Heart left ventricle (tissue), 16 donors: ENCODE data around the gene CFAP251. TPM values are rescaled to one million over a fixed set of nuclear protein-coding genes. Genes with fewer than 3 reads are reported as not detected.

Source experiments
- ATAC-seq, 4 donors: fragments of 200-7000 bp; cut with Tn5 transposase; one replicate each; pipeline ENCODE4 v1.9.1; 2020 to 2022; ENCODE audit warnings: moderate library complexity in 4 of 4, mild to moderate bottlenecking in 3 of 4, moderate number of reproducible peaks in 1 of 4
- DNase-seq, 5 donors: peaks; one replicate each; pipeline ENCODE4 v3.0.0-alpha.2; 2020
- H3K27ac ChIP-seq, 12 donors: fragments of 200-600 bp; sonication (generic) in 4 of 12; one replicate each; pipeline versions ENCODE4 v1.5.0 to v1.8.0; 2016 to 2022; ENCODE audit warnings: mild to moderate bottlenecking in 2 of 12
- H3K27me3 ChIP-seq, 9 donors: fragments of 200-600 bp; sonication (generic) in 2 of 9; one replicate each; pipeline versions ENCODE4 v1.5.1 to v1.8.0; 2016 to 2022; ENCODE audit warnings: mild to moderate bottlenecking in 3 of 9
- H3K36me3 ChIP-seq, 9 donors: fragments of 200-600 bp; sonication (generic) in 2 of 9; one replicate each; pipeline versions ENCODE4 v1.5.0 to v1.8.0; 2018 to 2022; ENCODE audit warnings: mild to moderate bottlenecking in 2 of 9
- H3K4me1 ChIP-seq, 12 donors: fragments of 200-600 bp; sonication (generic) in 4 of 12; one replicate each; pipeline versions ENCODE4 v1.5.0 to v1.8.0; 2016 to 2022; ENCODE audit warnings: mild to moderate bottlenecking in 3 of 12
- H3K4me3 ChIP-seq, 12 donors: fragments of 200-600 bp; sonication (generic) in 4 of 12; one replicate each; pipeline versions ENCODE4 v1.5.0 to v1.8.0; 2017 to 2022; ENCODE audit warnings: mild to moderate bottlenecking in 9 of 12, moderate library complexity in 4 of 12
- H3K9me3 ChIP-seq, 12 donors: fragments of 200-600 bp; sonication (generic) in 4 of 12; one replicate each; pipeline versions ENCODE4 v1.5.0 to v1.8.0; 2016 to 2022; ENCODE audit warnings: mild to moderate bottlenecking in 1 of 12
- CTCF ChIP-seq, 12 donors: fragments of 200-600 bp; sonication (generic) in 4 of 12; IDR thresholded peaks; one replicate each; pipeline versions ENCODE4 v1.5.0 to v1.8.0; 2018 to 2022; ENCODE audit warnings: antibody characterized with exemption in 12 of 12, mild to moderate bottlenecking in 5 of 12
- POLR2A ChIP-seq, 2 donors: fragments of 450-650 bp; IDR thresholded peaks; one replicate each; pipeline ENCODE4 v1.6.1; 2017; ENCODE audit warnings: antibody characterized with exemption in 2 of 2, mild to moderate bottlenecking in 2 of 2, moderate library complexity in 2 of 2
- WGBS, 4 donors: extraction: QIAGEN DNeasy Blood & Tissue Kit in 2 of 4; methylation state at CpG; one replicate each; pipeline versions ENCODE4 v1.1.5 to v1.1.7; 2013 to 2018; 5-methylcytosine and 5-hydroxymethylcytosine counted together
- intact Hi-C, 10 donors: fragments of 100-400 bp; cut with DNase I; formaldehyde crosslinking; loops; one replicate each; pipeline versions ENCODE4 v1.11.1 to v1.14.2; 2022
- polyA plus RNA-seq, 2 donors: library from polyadenylated mRNA; stranded (reverse); fragments of 200-250 nt; gene quantifications; one replicate each; pipeline ENCODE4 v1.2.3, GENCODE V29; 2013
- total RNA-seq, 9 donors: library from RNA; depleted of rRNA in 2 of 9; stranded (reverse); fragments of >200 nt in 2 of 9; fragmentation: NEBNext Ultra II Directional in 3 of 9; extraction: Animal tissue kit (Norgen Biotek cat#: 25700) in 3 of 9; gene quantifications; one replicate each; pipeline versions ENCODE4 v1.1.0 to v1.2.4, GENCODE V29; 2016 to 2023
- donor health status: ischemic (EF 13 %, LVEDD 7.1; RV severe dilation, severe dysfunction).
- donor health status: healthy with polysubstance abuse.
- donor health status: DM: no; HTN: yes; CAD: no.
- donor health status: DM: no; HTN: no; CAD: no.
- donor health status: ischemic (EF 25% LVEDD 6.9; RV normal size, moderate dysfunction).
- donor health status: ischemic (EF 25% LVEDD 5.7; RV mildly dilated, moderate dysfunction).
- donor health status: healthy.
- donor health status: DM: yes; HTN: yes; CAD: no.
- donor health status: ischemic (EF 35%, LVEDD 5.7; RV mildly dilated, moderate dysfunction).
- donor health status: nonischemic (EF 11% LVEDD 7.7; RV severe dilation, severe dysfunction).
- donor health status: DM: yes; HTN: yes; CAD: no.
- donor health status: PGD.
- donor health status: ischemic (EF 29% LVEDD 5.4; RV normal size, mild dysfunction).
- donor health status: nonischemic (EF 23%, LVEDD 6.1; RV moderate dilation, normal function).

Gene CFAP251
- total and polyA plus RNA-seq, 11 donors, result 0.60 to 8.0 (median 1.4) TPM

DNA sequence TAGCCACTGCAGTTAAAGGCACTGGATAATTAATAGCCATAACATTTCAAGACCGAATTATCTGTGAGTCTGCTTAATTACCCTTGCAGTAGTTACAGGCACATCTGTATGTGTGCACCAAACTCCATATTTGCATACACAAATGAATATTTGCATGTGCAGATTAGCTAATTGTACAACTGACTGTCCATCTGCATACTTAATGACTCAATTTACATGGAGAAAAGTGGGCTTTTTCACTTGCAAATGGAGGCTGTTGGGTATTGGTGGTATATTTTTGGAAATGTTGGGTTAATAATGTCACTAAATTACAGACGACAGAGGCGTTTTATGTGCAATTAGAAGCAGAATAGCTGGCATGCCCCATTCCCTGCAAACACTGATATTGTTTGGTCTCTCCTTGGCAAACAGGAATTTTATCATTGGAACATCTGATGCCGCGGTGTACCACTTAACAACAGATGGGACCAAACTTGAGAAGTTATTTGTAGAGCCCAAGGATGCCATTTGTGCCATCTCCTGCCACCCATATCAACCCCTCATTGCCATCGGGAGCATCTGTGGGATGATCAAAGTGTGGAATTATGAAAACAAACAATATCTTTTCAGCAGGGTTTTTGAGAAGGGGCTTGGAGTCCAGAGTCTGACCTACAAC is 39.6 kb downstream of the CFAP251 start:
- intact Hi-C loops, result loop anchor here in 3 of 10 donors (5.0 to 10.0 kb wide), 3 partner anchors 64 to 69 kb away; partner anchors contain the start of gene BCL7A (in 2 of the 3)
- DNase-seq (no peak), ATAC-seq (no peak)
- Histone ChIP-seq H3K9me3 (peaks cover 0 to 4% (median 0%) of the 10 kb centered on the region in 12 donors), H3K27ac (no peak overlapping the region), H3K4me3 (no peak overlapping the region), H3K27me3 (no peaks in the 10 kb centered on the region), H3K36me3 (peaks cover 0 to 6% (median 0%) of the 10 kb centered on the region in 9 donors), H3K4me1 (no peaks in the 10 kb centered on the region)
- TF ChIP-seq POLR2A (IDR thresholded peaks at IDR 0.05), result no peak
- no peak for TF ChIP-seq CTCF (IDR thresholded peaks at IDR 0.05)
- WGBS, 4 donors, result 78 to 86% (median 82%) methylated on average over 6 of the region's 6 CpGs

GRCh38 chr12:121958541-121959240 is 40.3 kb downstream of the CFAP251 start:
- 73 to 77% (median 75%) methylated on average over 21 of the region's 21 CpGs for WGBS, 4 donors
- DNase-seq, result no peak
- Histone ChIP-seq H3K36me3 (peaks cover 0 to 6% (median 0%) of the 10 kb centered on the region in 9 donors), H3K27me3 (no peaks in the 10 kb centered on the region), H3K4me3 (no peak overlapping the region), H3K4me1 (no peaks in the 10 kb centered on the region), H3K9me3 (no peaks in the 10 kb centered on the region), H3K27ac (no peak overlapping the region)
- no peak for TF ChIP-seq CTCF (IDR thresholded peaks at IDR 0.05)
- TF ChIP-seq POLR2A (IDR thresholded peaks at IDR 0.05), result no peak
- ATAC-seq, result no peak
- intact Hi-C loops, result loop anchor here in 3 of 10 donors (5.0 to 10.0 kb wide), 3 partner anchors 64 to 69 kb away; partner anchors contain the start of gene BCL7A (in 2 of the 3)

GRCh38 chr12:121960541-121960940 is 42.1 kb downstream of the CFAP251 start:
- intact Hi-C loops, result no loop called here
- ATAC-seq (no peak), DNase-seq (no peak)
- H3K27me3 ChIP-seq, result no peaks in the 10 kb centered on the region
- H3K4me3 ChIP-seq, result no peak overlapping the region
- 91 to 98% (median 95%) methylated on average over 7 of the region's 7 CpGs for WGBS, 4 donors
- TF ChIP-seq POLR2A (IDR thresholded peaks at IDR 0.05) (no peak), CTCF (IDR thresholded peaks at IDR 0.05) (no peak)
- H3K4me1 ChIP-seq, result peaks cover 0 to 9% (median 0%) of the 10 kb centered on the region in 12 donors
- no peaks in the 10 kb centered on the region for H3K9me3 ChIP-seq
- H3K36me3 ChIP-seq, result peaks cover 0 to 6% (median 0%) of the 10 kb centered on the region in 9 donors
- H3K27ac ChIP-seq, result no peak overlapping the region

DNA sequence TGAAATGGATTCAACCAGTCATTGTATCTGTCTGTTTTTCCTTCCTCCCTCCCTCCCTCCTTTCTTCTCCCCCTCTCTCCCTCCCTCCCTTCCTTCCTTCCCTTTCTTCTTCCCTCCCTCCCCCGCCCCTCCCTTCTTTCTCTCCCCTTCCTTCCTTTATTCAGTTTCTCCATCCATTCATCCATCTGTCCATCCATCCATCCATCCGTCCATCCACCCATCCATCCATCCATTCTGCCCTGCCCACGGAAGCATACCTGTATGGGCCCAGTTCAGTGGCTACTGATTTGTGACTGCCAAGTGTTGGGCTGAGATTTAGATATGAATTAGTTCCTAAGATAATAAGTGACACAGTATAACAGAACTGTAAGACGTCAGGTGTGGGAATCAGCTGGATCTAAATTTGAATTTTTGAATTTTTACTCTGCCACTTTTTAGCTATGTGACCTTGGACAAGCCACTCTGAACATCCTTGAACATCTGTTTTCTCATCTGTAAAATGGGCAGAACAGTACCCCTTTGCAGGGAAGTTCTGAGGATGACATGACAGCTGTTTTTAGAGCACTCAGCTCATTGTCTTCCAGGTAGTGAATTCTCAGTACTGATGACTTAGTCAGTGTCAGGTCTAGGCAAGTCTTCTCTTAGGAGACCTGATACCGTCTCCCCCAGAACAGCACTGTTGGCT is 42.9 kb downstream of the CFAP251 start:
- no peak for DNase-seq
- intact Hi-C loops, result no loop called here
- WGBS, 4 donors, result 90 to 95% (median 93%) methylated on average over 5 of the region's 5 CpGs
- Histone ChIP-seq H3K36me3 (peaks cover 0 to 6% (median 0%) of the 10 kb centered on the region in 9 donors), H3K27ac (no peak overlapping the region), H3K4me3 (no peak overlapping the region), H3K4me1 (peaks cover 0 to 11% (median 0%) of the 10 kb centered on the region in 12 donors), H3K27me3 (no peaks in the 10 kb centered on the region), H3K9me3 (no peaks in the 10 kb centered on the region)
- no peak for ATAC-seq
- no peak for TF ChIP-seq CTCF (IDR thresholded peaks at IDR 0.05)
- TF ChIP-seq POLR2A (IDR thresholded peaks at IDR 0.05), result no peak
